Neural crest cell (in vitro differentiated cells): Measurements from ENCODE around the gene SETBP1. TPM values are rescaled to one million over a fixed set of nuclear protein-coding genes. Genes with fewer than 3 reads are reported as not detected.

ENCODE experiments used
- DNase-seq: peaks from one replicate; pipeline ENCODE4 v3.0.0; 2021; ENCODE audit warnings: low read depth, mixed read lengths, low spot score
- H3K27ac Mint-ChIP-seq: one replicate; pipeline ENCODE4 v1.8.0; 2021; ENCODE audit warnings: mild to moderate bottlenecking, mixed read lengths; ENCODE audit not compliant: unreplicated experiment
- H3K27me3 Mint-ChIP-seq: 2 replicates; pipeline ENCODE4 v1.8.0; 2021; ENCODE audit warnings: low read depth, mild to moderate bottlenecking, mixed read lengths
- H3K36me3 Mint-ChIP-seq: 2 replicates; pipeline ENCODE4 v1.8.0; 2021; ENCODE audit warnings: low read depth, mild to moderate bottlenecking, mixed read lengths
- H3K4me1 Mint-ChIP-seq: 2 replicates; pipeline ENCODE4 v1.8.0; 2021; ENCODE audit warnings: mixed read lengths
- H3K4me3 Mint-ChIP-seq: one replicate; pipeline ENCODE4 v1.8.0; 2021; ENCODE audit warnings: mild to moderate bottlenecking, mixed read lengths
- H3K9me3 Mint-ChIP-seq: 2 replicates; pipeline ENCODE4 v1.8.0; 2021; ENCODE audit warnings: mixed read lengths
- total RNA-seq: library from RNA; stranded (reverse); gene quantifications from 2 replicates; pipeline ENCODE4 v1.2.1, GENCODE V29; 2021
- TF ChIP-seq, protein P1 (sequence below): fragments of 200-600 bp; sonication (generic); conservative IDR thresholded peaks from 2 replicates; pipeline ENCODE4 v1.5.0; 2021; ENCODE audit warnings: antibody characterized with exemption, mild to moderate bottlenecking

The SETBP1 gene
- total RNA-seq, 1 donor from 2014 or later = 38.9 TPM

DNA sequence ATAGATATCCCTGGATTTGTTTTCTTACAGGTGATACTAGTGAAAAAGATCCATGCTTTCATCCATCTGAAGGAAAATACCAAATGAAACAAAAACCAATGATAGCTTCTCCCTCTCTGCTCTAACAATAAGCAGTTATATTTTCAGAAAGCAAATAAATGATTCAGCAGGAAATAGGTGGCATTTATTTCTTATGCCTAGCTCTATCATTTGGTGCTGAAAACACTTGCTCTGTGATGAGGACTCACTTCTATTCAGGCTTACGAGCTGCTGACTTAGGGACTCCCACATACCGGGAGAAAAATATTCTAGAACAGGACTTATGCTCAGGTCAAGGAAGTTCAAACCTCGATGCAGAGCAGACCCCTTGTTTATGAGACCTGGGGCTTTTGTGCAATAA, 142.6 kb downstream of the SETBP1 start:
- H3K9me3 Mint-ChIP-seq = peaks cover 4% of the 10 kb centered on the region
- no peak overlapping the region for H3K27ac Mint-ChIP-seq
- peaks cover 3% of the 10 kb centered on the region for H3K36me3 Mint-ChIP-seq
- H3K4me1 Mint-ChIP-seq = peaks cover 44% of the 10 kb centered on the region
- no peak overlapping the region for H3K4me3 Mint-ChIP-seq
- TF ChIP-seq, protein P1, sequence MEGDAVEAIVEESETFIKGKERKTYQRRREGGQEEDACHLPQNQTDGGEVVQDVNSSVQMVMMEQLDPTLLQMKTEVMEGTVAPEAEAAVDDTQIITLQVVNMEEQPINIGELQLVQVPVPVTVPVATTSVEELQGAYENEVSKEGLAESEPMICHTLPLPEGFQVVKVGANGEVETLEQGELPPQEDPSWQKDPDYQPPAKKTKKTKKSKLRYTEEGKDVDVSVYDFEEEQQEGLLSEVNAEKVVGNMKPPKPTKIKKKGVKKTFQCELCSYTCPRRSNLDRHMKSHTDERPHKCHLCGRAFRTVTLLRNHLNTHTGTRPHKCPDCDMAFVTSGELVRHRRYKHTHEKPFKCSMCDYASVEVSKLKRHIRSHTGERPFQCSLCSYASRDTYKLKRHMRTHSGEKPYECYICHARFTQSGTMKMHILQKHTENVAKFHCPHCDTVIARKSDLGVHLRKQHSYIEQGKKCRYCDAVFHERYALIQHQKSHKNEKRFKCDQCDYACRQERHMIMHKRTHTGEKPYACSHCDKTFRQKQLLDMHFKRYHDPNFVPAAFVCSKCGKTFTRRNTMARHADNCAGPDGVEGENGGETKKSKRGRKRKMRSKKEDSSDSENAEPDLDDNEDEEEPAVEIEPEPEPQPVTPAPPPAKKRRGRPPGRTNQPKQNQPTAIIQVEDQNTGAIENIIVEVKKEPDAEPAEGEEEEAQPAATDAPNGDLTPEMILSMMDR = no peak
- H3K27me3 Mint-ChIP-seq = no peaks in the 10 kb centered on the region
- no peak for DNase-seq

DNA sequence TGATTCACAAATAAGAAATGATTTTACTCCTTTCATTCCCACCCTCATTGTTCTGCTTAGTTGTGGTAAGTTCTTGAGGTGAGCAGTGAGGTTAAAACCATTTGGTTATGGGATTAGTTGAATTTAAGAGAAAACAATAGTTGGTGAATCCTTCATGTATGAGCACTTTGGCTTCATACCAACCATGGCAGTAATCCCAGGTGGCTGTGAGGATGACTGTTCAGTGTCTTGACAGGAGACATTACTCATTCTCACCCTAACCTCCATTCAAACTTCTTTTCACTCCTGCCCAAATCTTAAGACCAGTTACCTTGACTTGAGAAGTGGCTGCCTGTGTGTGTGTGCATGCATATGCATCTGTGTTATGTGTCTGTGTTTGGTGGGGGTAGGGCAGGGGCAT, 143.1 kb downstream of the SETBP1 start:
- Mint-ChIP-seq H3K9me3 (peaks cover 4% of the 10 kb centered on the region), H3K4me3 (no peak overlapping the region), H3K36me3 (peaks cover under 1% of the 10 kb centered on the region), H3K27ac (no peak overlapping the region), H3K4me1 (peaks cover 45% of the 10 kb centered on the region), H3K27me3 (no peaks in the 10 kb centered on the region)
- DNase-seq = no peak
- TF ChIP-seq, protein P1 = no peak

DNA sequence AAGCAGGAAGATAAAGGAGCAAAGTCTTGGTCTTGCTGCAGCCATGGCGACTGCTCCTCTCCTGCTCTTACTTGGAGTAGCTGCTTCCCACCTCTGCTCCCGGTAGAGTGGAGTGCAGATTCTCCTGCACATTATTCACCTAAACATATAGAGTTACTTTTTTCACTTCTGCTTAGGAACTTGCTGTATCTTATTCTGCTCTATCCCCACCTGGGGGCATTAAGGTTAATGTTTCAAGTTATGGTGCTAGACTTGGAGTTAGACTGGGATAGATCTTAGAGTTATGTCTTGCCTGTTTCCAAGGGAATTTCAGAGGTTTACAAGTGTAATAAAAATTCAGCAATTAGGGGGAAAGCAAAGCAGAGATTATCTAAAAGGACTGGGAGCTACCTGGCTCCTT, 144.2 kb downstream of the SETBP1 start:
- no peak overlapping the region for H3K27ac Mint-ChIP-seq
- H3K4me3 Mint-ChIP-seq = no peak overlapping the region
- no peak for DNase-seq

DNA sequence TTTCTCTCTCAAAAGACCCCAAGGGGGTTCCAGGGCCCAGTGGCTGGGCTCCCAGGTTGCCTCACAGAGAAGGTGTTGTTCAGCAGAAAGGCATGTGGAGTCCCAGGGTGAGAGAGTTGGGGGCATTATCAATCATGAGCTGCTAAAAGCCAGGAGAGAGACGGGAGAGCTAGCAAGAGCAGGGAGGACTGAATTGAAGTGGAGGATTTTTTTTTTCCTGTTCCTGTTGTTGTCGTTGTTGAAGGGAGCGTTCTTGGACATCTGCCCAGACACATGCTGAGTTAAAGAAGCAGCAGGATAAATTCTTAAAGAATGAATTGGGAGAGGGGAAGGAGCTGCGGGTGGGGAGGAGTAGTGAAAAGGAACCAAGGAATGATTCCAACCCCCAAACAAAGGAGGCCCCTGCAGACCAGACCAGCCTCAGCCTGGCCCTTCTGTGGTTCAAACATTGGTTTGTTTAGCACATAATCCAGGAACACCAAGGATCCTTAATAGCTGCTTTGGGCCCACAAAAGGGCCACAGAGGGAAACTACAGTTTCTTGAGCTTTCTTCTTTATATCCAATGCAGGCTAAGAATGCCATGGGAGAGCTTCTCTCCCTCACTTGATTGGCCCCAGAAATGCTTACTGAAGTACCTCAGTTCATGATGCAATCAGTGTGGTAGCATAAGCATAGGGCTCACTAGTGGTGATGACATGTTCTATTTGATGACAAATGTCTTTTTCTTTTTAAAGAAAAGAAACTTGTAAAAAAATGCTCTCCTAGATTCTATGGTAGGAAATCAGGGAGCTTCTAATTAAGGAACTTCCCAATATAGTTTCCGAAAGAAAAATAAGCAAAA, 146.0 kb downstream of the SETBP1 start:
- TF ChIP-seq, protein P1 = no peak
- Mint-ChIP-seq H3K36me3 (no peaks in the 10 kb centered on the region), H3K9me3 (peaks cover 4% of the 10 kb centered on the region), H3K27me3 (no peaks in the 10 kb centered on the region), H3K4me3 (peak overlapping the region; percentile 19), H3K27ac (peak overlapping the region; percentile 54), H3K4me1 (peaks cover 47% of the 10 kb centered on the region)
- no peak for DNase-seq

More for the DNA sequence above, 144.2 kb downstream of the SETBP1 start:
- Mint-ChIP-seq H3K36me3 (no peaks in the 10 kb centered on the region), H3K27me3 (no peaks in the 10 kb centered on the region), H3K4me1 (peaks cover 43% of the 10 kb centered on the region), H3K9me3 (peaks cover 4% of the 10 kb centered on the region)
- TF ChIP-seq, protein P1 = no peak

DNA sequence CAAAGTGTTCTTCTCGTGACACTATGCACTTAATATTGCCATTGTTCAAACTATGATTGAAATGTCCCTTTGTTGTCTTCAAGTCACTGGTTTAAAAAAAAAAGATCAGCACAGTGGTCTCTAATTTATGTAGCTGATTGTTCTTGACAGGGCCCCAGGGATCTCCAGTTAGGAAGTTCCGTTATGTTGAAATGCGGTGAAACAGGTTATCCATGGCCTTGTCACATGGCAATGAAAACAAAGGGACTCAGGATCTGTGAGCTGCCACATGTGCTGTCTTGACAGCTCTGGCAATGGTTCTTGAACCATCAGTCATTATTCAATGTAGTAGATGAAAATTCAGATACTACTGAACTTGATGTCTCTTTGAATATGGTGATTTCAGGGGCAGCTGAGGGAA, 147.4 kb downstream of the SETBP1 start:
- Mint-ChIP-seq H3K36me3 (peaks cover 2% of the 10 kb centered on the region), H3K9me3 (peaks cover 4% of the 10 kb centered on the region), H3K4me1 (peaks cover 52% of the 10 kb centered on the region), H3K27me3 (no peaks in the 10 kb centered on the region), H3K27ac (no peak overlapping the region), H3K4me3 (no peak overlapping the region)
- TF ChIP-seq, protein P1 = no peak
- DNase-seq = no peak
